ENCODE results near the gene WDR93. TPM values are rescaled to one million over a fixed set of nuclear protein-coding genes. Genes with fewer than 3 reads are reported as not detected.

WDR93 gene
- total RNA-seq, 2 donors from 2014 or later: not detected

DNA sequence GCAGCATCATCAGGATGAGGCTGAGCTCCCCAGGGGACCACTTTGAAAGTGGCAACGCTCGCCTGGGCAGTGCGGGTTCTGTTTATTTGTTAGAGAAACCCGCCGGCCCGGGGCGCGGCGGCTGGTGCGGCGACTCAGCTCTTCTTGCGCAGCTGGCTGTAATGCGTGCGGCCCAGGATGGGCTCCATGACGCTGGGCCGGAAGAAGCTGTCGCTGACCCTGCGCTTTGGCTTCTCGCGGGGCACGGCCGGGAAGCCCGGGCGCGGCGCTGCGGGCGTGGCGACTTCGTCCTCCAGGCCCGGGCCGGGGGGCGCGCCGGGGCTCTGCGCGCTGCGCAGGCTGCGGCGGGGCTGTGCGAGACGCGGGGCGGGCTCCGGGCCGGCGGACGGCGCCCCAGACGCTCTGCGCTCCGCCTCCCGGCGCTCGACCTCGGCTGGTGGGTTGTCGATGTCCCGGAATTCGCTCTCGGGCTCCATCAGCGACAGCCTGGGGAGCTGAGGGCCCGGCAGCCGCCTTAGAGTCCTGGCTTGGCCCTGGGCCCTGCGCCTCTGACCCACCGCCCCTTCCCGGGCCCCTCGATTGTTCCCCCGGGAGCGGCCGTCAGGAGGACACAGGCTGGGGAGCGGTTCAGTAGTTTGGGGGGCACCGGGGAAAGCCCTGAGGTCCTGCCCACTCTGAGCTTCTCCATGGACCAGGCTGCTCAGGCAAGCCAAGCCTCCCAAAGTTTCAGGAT, 25.0 kb upstream of the WDR93 start:
- peak overlapping the region; percentile 65 for H3K4me3 ChIP-seq
- peak overlapping the region; percentile 96 for H3K27ac ChIP-seq
- TF ChIP-seq, protein P1, sequence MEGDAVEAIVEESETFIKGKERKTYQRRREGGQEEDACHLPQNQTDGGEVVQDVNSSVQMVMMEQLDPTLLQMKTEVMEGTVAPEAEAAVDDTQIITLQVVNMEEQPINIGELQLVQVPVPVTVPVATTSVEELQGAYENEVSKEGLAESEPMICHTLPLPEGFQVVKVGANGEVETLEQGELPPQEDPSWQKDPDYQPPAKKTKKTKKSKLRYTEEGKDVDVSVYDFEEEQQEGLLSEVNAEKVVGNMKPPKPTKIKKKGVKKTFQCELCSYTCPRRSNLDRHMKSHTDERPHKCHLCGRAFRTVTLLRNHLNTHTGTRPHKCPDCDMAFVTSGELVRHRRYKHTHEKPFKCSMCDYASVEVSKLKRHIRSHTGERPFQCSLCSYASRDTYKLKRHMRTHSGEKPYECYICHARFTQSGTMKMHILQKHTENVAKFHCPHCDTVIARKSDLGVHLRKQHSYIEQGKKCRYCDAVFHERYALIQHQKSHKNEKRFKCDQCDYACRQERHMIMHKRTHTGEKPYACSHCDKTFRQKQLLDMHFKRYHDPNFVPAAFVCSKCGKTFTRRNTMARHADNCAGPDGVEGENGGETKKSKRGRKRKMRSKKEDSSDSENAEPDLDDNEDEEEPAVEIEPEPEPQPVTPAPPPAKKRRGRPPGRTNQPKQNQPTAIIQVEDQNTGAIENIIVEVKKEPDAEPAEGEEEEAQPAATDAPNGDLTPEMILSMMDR (IDR thresholded peaks at IDR 0.05): no peak
- no peak for DNase-seq (ENCODE audit: low spot score)
- H3K27me3 ChIP-seq (replicated peaks; ENCODE audit: insufficient read depth): no peaks in the 10 kb centered on the region
- ATAC-seq (ENCODE audit: insufficient number of reproducible peaks, low FRiP score, low read depth): no peak
- H3K9me3 ChIP-seq: no peaks in the 10 kb centered on the region
- peaks cover 13 to 41% of the 10 kb centered on the region in 2 donors for H3K4me1 ChIP-seq (ENCODE audit: control insufficient read depth in 1 of 2, low read depth in 2 of 2)
- H3K36me3 ChIP-seq: no peaks in the 10 kb centered on the region

DNA sequence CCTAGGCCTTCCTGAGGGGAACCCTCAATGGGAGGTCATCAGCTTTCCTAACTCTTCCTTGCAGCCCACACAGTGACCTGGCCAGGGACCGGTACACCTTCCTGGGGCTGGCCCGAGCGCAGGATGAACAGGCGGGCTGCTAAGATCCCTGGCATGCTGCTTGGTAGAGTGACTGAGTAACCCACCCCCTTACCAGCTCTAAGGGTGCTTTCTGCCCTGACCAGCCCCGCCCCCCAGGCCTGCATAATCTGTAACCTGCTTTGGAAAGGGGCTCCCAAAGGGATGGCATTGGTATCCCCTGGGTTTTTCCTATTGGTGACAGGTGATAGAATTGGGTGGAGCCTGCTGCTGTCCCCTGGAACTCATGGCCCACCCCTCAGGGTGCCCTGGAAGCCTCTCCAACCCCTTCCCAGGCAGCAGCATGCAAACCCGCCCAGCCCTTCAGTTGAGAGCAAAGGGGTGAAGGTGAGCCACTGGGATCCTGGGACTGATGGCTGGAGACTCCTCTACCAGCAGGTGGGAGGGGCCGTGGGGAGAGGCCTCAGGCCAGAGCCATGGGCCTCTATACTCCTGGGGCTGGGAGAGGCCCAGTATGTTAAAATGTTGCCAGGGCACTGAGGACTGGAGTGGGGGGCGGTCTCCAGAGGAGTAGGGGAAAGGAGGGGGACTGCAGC, 24.3 kb upstream of the WDR93 start:
- DNase-seq (ENCODE audit: low spot score): no peak
- no peak for ATAC-seq (ENCODE audit: insufficient number of reproducible peaks, low FRiP score, low read depth)
- TF ChIP-seq, protein P1 (IDR thresholded peaks at IDR 0.05): no peak
- H3K27ac ChIP-seq: peak overlapping the region; percentile 96
- no peaks in the 10 kb centered on the region for H3K9me3 ChIP-seq
- peak overlapping the region; percentile 65 for H3K4me3 ChIP-seq
- peaks cover 13 to 44% of the 10 kb centered on the region in 2 donors for H3K4me1 ChIP-seq (ENCODE audit: control insufficient read depth in 1 of 2, low read depth in 2 of 2)
- H3K27me3 ChIP-seq (replicated peaks; ENCODE audit: insufficient read depth): no peaks in the 10 kb centered on the region
- no peaks in the 10 kb centered on the region for H3K36me3 ChIP-seq

DNA sequence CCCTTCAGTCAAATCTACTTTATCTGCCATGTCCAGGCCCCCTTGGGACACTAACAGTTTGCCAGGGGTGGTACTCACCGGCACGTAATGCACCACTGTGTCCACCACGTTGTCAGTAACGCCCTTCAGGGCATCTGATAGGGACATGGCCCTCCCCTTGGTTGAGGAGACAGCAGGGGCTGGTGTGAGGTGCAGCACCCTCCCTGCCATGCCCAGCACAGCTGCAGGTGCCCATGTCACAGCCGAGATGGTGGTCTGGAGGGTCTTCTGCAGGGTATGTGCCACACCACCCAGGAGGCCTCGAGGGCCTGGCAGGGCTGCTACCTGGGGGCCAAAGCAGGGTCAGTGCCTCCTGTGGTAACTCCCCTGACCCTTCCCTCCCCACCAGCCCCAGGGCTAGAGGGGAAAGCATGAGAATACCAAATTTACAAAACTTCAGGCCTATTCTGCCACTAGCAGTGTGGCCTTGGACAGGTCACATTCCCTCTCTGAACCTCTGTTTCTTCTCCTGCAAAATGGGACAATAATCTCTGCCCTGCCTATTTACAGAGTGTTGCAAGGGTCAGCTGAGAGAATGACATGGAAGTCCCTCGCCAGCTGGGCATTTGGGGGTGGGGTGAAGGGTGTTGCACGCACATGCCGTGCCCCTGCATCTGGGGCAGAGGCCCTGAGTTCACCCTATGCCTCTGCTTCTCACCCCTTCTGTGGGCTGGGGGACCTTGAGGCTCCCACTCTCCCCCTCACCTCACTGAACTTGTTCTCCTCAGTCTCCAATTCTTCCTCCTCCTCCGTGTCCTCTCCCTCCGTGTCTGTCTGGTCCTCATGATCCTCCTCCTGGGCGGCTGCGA, 23.5 kb upstream of the WDR93 start:
- no peak for ATAC-seq (ENCODE audit: insufficient number of reproducible peaks, low FRiP score, low read depth)
- Histone ChIP-seq H3K4me3 (no peak overlapping the region), H3K9me3 (no peaks in the 10 kb centered on the region), H3K36me3 (no peaks in the 10 kb centered on the region), H3K27ac (peak overlapping the region; percentile 96), H3K4me1 (ENCODE audit: control insufficient read depth in 1 of 2, low read depth in 2 of 2) (peaks cover 19 to 45% of the 10 kb centered on the region in 2 donors), H3K27me3 (replicated peaks; ENCODE audit: insufficient read depth) (no peaks in the 10 kb centered on the region)
- TF ChIP-seq, protein P1 (IDR thresholded peaks at IDR 0.05): no peak
- no peak for DNase-seq (ENCODE audit: low spot score)

DNA sequence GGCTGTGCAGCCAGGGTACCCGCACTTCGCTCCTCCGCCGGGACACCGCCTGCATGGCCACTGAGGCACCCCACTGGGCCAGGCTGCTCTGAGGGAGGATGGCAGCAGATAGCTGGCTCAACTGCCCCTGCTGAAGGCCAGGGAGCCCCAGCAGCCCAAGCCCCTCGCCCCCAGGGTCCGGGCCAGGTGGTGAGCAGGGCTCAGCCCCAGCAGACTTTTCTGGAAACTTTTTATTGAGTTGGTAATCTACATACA, 23.0 kb upstream of the WDR93 start:
- TF ChIP-seq, protein P1 (IDR thresholded peaks at IDR 0.05): no peak
- no peak overlapping the region for H3K4me3 ChIP-seq
- peaks cover 19 to 45% of the 10 kb centered on the region in 2 donors for H3K4me1 ChIP-seq (ENCODE audit: control insufficient read depth in 1 of 2, low read depth in 2 of 2)
- H3K27me3 ChIP-seq (replicated peaks; ENCODE audit: insufficient read depth): no peaks in the 10 kb centered on the region
- DNase-seq (ENCODE audit: low spot score) (no peak), ATAC-seq (ENCODE audit: insufficient number of reproducible peaks, low FRiP score, low read depth) (no peak)
- H3K36me3 ChIP-seq: no peaks in the 10 kb centered on the region
- no peaks in the 10 kb centered on the region for H3K9me3 ChIP-seq
- no peak overlapping the region for H3K27ac ChIP-seq

DNA sequence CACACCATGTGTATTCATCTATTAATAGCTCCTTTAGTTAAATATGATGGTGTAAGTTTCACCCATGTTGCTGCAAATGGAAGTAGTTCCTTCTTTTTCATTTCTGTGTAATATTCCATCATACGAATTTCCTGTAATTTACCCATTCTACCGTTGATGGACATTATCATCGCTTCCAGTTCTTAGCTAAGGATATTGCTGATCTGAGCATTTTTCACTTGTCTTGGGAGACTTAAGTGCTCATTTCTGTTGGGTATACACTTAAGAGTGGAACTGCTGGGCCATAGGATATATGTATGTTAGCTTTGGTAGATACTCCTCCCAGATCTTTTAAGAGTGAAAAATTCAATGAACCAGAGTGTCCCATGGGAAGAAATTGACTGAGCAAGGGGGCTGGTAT, 22.4 kb upstream of the WDR93 start:
- ATAC-seq (ENCODE audit: insufficient number of reproducible peaks, low FRiP score, low read depth) (no peak), DNase-seq (ENCODE audit: low spot score) (no peak)
- no peaks in the 10 kb centered on the region for H3K27me3 ChIP-seq (replicated peaks; ENCODE audit: insufficient read depth)
- TF ChIP-seq, protein P1 (IDR thresholded peaks at IDR 0.05): no peak
- H3K4me1 ChIP-seq (ENCODE audit: control insufficient read depth in 1 of 2, low read depth in 2 of 2): peaks cover 19 to 45% of the 10 kb centered on the region in 2 donors
- no peak overlapping the region for H3K27ac ChIP-seq
- H3K4me3 ChIP-seq: no peak overlapping the region
- no peaks in the 10 kb centered on the region for H3K9me3 ChIP-seq
- H3K36me3 ChIP-seq: no peaks in the 10 kb centered on the region

Measured in thoracic aorta (tissue), 2 donors.